GM12801 (cell line): Measurements from ENCODE around the gene PHETA2.

Experiments used
- CTCF ChIP-seq: IDR thresholded peaks from one replicate; pipeline ENCODE4 v1.5.1; 2011; ENCODE audit warnings: control low read depth; ENCODE audit not compliant: insufficient read length; ENCODE audit errors: extremely low read depth

Gene PHETA2

GRCh38 chr22:42050641-42051180 lies 23.3 kb upstream of the PHETA2 start:
- TF ChIP-seq CTCF, result no peak

GRCh38 chr22:42052765-42053164 lies 21.3 kb upstream of the PHETA2 start:
- TF ChIP-seq CTCF, result no peak

GRCh38 chr22:42056757-42057511 lies 17.1 kb upstream of the PHETA2 start:
- TF ChIP-seq CTCF, result no peak

- no peak for TF ChIP-seq CTCF
Observed at GRCh38 chr22:42060489-42060888, 13.6 kb upstream of the PHETA2 start.

- TF ChIP-seq CTCF, result no peak
Observed at GRCh38 chr22:42061041-42061440, 13.0 kb upstream of the PHETA2 start.

- TF ChIP-seq CTCF, result no peak
Observed at GRCh38 chr22:42062506-42063170, 11.4 kb upstream of the PHETA2 start.

GRCh38 chr22:42064629-42065028 lies 9.4 kb upstream of the PHETA2 start:
- no peak for TF ChIP-seq CTCF
